GM10847 (cell line): ENCODE data around the gene TNS1.

Experiments used
- POLR2A ChIP-seq: IDR thresholded peaks from 2 replicates; pipeline ENCODE4 v1.6.1; 2011; ENCODE audit not compliant: insufficient read length; ENCODE audit errors: extremely low read depth

The TNS1 gene

DNA sequence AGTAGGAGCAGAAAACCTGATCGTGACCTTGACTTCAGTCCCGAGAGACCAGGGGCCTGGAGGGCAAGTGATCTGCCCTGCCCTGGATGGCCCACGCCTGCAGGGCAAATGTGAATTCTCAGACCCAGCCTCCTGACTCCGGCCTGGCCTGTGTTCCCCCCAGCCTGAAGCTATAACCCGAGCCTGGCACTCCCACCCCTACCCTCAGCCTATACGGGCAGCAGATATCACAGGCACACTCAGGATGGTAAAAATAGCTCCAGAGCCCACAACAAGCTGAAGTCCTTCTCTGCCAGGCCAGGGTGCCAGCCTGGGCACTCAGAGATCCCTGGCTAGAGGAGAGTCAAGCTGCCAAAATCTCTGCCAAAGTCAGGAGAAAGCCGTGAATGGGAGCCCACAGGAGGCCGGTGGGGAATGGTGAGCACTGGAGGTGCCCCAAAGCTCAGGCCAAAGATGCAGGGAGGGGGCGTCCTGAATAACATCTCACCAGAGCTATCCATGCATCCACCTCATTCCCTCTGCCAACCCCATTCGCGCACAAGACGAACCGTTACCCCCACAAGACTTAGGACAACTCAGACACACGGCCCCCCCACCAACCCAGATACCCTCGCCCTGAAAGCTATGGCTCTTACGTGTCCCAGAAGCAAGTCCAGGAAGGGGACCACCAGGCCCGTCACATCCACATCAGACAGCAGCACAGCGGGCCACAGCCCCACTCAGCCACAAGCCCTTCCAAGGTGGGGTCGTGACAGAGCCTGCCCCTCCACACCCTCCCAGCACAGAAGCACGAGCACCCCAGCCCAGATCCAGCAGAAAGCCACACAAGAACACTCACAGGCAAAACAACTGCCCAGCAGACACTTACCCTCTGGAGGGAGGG is 144.9 kb downstream of the TNS1 start:
- no peak for TF ChIP-seq POLR2A

DNA sequence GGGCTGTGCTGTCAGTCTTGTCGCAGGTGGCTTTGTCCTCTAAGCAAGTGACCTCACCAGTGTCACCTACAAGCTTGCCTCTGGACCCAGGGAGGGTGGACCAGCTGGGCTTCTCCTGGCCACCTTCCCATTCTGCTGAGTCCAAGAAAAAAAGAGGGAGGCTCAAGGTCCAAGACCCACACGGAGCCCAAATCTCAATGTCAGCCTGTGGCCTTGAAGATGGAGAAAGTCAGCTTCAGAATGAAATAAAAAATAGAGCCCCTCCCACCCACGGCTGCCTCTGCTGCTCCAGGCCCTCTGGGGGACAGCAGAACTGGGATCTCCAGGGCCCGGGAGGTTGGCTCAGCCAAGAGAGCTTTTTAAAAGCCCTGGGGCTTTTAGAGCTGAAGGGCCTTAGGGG is 145.9 kb downstream of the TNS1 start:
- TF ChIP-seq POLR2A: no peak

DNA sequence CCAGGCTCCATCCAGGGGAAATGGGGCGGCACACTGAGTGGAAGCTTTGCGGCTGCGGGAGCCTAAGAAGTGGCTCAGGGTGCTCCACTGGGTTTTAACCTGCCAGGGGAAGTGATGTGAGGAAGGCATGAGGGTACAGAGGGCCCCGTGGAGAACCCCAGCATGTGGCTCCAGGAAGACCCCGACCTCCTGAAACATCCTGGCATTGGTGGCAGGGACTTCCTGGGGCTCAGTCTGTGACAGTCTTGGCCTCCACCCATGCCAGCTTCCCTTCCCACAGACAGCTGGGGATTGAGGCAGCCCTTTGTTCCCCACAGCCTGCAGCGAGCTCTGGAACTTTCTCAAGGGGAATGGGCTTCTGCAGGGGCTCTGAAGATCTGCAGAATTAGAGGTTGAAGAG is 146.6 kb downstream of the TNS1 start:
- no peak for TF ChIP-seq POLR2A

DNA sequence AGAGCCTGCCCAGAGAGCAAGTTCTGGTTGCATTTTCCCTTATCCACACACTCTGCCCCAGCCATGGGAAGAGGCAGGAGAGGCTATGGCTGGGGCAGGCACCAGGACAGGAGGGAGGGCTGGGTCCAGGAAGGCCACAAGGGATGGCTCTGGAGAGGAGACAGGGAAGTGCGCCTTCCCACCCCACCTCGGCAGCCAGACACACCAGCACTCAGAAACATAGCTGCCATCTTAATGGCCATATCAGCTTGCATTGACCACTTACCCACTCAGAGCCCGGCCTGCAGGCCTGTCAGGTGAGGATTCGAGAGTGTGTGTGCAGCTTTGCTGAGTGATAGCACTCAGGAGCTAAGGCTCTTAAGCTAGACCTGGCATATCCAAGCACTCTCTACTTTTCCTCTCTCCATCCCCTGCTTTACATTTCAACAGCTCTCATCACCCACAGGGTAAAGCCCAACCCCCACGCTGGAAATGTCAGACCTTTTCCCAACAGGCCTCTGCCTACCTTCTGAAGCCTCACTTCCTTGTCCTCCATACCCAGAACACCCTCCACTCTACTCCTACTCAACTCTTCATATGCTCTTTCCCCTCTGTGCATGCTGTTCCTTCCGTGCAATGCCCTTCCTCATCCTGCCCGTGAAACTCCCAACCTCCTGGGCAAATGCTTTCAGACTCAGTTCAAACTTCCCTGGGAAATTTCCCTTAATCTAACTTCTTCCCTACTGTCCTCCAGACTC is 147.9 kb downstream of the TNS1 start:
- no peak for TF ChIP-seq POLR2A

DNA sequence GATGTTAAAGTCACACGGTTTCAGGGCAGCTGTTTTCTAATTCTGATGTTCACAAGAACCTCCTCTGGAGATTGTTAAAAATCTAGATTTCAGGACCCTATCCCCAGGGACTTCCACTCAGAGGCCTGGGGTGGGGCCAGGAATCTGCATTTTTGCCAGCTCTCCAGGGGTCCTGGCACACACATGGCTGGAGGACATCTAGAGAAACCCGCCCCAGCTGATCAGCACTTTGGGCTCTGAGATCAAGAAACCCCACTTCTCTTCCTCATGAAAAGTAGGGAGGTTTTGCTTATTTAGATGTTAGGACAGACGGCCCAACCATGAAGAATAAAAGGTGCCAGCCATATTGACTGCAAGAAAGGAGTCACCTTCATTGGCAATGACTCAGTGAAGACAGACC is 148.8 kb downstream of the TNS1 start:
- no peak for TF ChIP-seq POLR2A

DNA sequence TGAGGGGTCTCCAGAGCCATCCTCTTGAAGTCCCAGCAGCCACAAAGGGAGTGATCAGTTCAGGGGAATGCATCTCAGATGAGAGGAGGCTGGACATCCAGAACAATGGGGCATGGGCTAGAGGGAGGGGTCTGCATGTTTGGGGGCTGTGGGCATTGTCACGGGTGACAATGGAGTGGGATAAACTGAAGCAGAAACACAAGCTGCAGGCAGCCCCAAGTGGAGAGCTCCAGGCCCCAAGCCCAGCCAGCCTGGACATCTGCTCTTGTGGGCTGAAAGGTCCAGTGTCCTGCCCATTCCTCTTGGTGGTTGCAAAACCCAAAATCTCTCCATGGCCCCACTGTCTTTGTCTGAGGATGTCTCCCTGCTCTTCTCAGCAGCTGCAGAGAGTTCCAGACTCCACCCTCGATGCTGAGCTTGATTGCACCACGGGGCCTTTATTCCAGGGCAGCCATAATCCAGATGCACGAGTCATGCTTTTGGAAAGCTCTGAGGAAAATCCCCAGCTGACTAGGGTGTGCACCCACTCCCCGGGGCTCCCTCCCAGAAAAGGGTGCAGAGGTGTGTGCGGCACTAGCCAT is 149.4 kb downstream of the TNS1 start:
- TF ChIP-seq POLR2A: no peak

DNA sequence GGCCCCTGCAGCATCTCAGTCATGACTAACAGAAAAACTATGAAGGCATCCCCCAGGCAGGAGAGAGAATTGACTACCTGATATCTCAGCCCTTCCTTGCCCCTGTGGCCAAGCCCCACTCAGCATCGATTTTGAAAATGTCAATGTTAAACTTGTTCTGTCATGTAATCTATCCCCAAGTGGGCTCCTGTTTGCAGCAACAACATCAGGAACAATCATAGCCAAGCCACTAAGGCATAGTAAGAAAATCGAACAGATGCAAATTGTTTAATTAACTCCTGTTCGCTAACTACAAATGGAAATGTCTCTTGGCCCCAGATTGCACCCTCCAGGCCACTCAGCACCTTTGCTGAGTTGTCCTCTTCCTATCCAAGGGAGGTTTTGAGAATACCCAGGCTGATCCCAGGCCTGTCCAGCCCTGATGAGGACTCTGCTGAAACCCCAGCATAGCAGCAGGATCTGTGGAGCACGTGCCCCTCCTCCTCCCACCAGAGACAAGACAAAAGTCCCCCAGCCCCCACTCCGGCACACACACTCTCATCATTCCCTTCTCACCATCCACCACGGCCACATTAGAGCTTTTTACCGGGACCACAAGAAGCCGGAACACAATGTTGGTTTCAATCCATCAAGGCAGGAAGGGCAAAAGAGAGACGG is 150.1 kb downstream of the TNS1 start:
- TF ChIP-seq POLR2A: no peak

DNA sequence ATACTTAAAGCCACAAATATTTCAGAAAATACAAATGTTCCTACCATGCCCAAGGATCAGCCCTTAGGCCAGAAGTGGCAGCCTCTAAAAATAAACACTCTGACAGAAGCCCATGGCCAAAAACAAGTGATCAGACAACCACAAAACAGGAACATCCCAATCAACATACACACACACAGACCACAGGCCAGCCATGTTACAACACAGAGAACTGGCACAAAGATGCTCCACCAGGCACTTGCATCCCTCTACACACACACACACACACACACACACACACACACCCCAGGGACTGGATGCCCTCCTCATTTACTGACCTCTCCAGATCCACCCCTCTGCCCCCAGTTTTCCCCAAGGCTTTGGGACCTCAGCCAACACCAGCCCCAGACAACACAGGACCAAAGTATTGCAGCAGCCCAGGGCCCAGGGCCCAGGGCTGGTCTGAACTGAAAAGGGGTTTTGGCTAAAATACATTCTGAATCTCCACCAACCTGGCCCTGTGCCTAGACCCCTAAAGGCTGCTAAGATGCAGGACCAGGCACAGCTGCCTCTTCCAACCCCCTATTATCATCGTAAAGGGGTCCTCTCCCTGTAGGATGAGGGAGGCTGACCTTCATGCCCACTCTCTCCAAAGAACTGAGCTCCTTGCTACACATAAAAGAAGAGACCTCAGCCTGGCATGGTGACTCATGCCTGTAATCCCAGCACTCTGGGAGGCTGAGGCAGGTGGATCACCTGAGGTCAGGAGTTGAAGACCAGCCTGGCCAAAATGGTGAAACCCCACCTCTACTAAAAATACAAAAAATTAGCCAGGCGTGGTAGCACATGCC is 151.4 kb downstream of the TNS1 start:
- TF ChIP-seq POLR2A: no peak

DNA sequence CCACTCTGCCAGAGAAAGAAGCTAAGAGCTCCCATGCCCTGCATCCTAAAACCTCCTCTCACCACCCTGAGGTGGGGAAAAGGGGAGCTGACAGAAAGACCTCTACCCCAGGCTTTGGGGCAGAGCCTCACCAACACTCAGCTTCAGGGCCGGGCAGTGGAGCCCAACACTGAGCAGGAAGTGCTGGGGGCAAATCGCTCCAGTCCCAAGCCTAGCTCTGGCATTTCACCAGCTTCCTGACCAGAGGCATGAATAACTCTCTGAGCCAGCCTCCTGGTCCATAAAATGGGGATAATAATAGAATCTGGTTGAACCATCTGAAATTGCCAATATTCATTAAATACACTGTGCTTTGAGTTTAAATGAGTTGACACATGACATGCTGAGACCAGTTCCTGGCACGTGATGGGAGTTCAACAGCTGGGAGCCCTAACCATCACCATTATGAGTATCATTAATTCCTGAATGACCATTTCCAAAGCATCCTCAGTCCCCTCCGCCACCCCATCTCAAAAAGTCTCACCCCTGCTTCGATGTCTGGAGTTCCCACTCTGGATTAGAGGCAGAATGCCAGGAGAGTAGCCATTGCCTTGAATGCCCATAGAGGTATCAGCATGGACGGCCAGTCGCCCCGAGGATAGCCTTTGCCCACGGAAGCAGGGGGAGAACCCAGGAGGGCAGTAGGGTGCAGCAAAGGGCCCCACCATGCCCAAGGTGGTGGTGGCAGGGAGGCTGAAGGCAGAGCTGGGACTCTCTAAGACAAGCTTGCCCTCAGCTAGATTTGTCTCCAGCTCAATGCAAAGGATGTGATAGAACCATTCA is 153.4 kb downstream of the TNS1 start:
- TF ChIP-seq POLR2A: no peak

DNA sequence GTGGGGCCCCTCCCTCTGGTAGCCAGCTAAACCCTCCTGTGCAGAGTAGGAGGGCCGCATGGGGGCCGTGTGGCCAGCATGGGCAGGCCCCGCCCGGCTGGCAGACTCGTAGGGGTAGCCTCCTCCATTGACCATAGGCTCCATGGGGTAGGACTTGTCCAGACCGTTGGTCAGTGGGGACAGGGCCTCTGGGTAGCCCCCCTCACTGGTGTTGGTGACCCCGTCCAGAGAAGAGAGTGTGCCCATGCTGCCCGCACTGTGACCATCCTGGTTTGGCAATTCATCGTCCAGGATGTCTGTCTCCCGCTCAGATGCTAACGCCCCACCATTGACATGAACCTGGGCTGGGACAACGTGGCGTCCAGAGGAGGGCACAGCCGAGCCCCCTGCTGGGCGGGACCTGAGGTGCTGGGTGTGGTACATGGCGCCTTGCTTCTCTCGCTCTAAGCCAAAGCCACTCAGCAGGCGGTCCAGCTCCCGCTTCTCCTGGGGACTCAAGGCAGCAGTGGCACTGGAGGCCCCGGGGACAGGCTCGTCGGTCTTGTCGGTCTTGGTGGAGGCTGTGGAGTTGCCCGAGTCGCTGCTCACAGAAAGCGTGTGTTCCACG is 154.3 kb downstream of the TNS1 start:
- no peak for TF ChIP-seq POLR2A

DNA sequence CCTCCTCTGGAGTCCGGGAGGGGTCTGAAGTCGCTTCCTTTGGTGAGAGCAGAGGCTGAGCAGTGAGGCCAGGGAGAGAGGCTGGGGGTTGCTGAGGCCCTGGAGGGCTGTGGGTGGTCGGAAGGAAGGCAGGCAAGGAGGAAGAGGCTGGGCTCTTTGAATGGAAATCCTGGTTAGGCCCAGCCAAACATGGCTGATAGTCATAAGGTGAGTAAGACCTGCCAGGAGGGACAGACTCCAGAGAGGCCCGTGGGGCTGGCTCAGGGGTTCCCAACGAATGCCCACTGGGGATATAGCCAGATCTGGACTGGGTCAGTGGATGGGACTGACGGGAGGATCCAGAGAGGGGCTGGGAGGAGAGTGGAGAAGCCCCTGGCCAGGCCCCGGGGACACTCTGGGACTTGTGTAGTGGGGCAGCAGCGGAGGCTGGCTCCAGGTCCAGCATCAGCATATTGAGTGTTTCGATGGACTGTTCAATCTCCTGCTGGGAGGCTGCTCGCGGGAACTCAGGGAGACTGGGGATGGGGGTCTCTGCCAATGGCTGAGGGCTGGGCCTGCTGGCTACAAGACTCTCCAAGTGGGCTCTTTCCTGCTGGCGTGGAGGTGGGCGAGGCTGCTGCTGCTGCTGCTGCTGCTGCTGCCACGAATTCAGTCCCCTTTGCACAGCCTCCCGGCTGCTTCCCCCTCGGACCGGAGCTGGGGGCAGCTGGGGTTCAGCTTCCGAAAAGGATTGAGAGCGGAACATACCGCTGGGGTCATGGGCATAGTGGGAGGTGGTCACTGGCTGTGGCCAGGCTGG is 155.0 kb downstream of the TNS1 start:
- no peak for TF ChIP-seq POLR2A

DNA sequence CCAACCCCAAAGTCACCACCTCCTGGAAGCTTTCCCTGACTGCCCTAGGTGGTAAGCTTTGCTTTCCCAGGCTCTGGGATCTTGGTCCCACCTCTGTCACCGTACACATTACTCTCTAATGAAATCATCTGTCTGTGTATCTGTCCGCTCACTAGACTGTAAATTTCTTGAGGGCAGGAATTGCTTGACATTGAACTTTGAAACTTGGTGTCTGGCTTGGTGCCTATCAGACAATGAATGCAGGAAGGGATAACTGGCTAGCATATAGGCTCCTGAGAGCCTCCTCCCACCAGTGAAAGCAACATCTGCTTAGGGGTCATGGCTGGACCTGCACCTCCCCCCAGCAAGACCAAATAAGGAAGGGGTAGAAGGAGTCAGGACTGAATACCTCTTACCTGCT is 155.7 kb downstream of the TNS1 start:
- TF ChIP-seq POLR2A: no peak

DNA sequence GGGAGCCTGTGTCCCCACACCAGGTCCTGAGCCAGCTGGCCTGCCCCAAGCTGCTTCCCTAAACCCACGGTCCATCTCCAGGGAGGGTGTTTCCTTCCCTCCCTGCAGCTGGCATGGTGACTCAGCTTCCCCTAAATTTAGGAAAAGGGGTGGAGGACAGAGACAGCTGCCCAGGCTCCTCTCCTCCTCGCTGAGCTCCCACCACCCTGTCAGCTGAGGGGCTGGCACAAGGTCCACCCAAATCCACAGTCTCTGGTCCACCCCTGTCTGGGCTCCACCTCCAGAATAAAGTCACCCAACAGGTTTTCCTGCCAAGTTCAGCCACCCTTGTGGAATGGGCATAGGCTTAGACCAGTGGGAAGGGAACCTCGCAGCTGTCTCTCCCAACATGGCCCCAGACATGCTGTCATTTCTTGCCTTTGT is 156.5 kb downstream of the TNS1 start:
- no peak for TF ChIP-seq POLR2A
